ENCODE measurements around the gene PARS2. TPM values are rescaled to one million over a fixed set of nuclear protein-coding genes. Genes with fewer than 3 reads are reported as not detected.

Gene PARS2
- total and polyA plus RNA-seq, 2 experiments from 2014 or later, result 4.8 to 9.3 TPM

DNA sequence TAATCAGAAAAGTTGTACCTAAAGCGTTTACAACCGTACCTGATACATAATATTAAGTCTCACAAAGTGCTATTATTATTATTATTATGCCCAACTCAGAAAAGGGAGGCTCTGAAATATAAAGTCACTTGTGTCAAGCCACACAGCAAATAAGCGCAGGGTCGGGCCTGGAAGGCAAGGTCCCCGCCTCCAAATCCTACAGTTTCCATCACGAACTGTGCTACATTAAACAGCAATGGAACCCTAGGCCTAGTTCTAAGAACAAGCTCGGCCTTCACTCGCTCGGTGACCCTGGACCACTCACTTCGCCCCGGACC lies 549 bp downstream of the PARS2 start:
- WGBS (ENCODE audit: low lambda C conversion rate, missing lambda C conversion rate), result 3% methylated on average over 11 of the region's 11 CpGs
- peaks cover 5% of the 10 kb centered on the region for H3K4me1 ChIP-seq (ENCODE audit: insufficient read depth)
- H4K20me1 ChIP-seq (ENCODE audit: insufficient read depth, poor library complexity, severe bottlenecking), result no peaks in the 10 kb centered on the region
- peak overlapping the region; percentile 93 for H3K4me2 ChIP-seq
- TF ChIP-seq EZH2phosphoT487 (IDR thresholded peaks at IDR 0.05; ENCODE audit: low read depth, severe bottlenecking, unreplicated experiment) (no peak), EZH2 (IDR thresholded peaks at IDR 0.05; ENCODE audit: borderline replicate concordance) (no peak)
- TF ChIP-seq, protein P1, sequence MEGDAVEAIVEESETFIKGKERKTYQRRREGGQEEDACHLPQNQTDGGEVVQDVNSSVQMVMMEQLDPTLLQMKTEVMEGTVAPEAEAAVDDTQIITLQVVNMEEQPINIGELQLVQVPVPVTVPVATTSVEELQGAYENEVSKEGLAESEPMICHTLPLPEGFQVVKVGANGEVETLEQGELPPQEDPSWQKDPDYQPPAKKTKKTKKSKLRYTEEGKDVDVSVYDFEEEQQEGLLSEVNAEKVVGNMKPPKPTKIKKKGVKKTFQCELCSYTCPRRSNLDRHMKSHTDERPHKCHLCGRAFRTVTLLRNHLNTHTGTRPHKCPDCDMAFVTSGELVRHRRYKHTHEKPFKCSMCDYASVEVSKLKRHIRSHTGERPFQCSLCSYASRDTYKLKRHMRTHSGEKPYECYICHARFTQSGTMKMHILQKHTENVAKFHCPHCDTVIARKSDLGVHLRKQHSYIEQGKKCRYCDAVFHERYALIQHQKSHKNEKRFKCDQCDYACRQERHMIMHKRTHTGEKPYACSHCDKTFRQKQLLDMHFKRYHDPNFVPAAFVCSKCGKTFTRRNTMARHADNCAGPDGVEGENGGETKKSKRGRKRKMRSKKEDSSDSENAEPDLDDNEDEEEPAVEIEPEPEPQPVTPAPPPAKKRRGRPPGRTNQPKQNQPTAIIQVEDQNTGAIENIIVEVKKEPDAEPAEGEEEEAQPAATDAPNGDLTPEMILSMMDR (IDR thresholded peaks at IDR 0.05; ENCODE audit: poor library complexity), result no peak
- DNase-seq (ENCODE audit: low spot score), result no peak
- peak overlapping the region; percentile 29 for H3K4me3 ChIP-seq
- peak overlapping the region; percentile 91 for H3K27ac ChIP-seq
- H2AFZ ChIP-seq, result peak overlapping the region; percentile 69
- no peaks in the 10 kb centered on the region for H3K27me3 ChIP-seq
- H3K9me3 ChIP-seq (ENCODE audit: low read depth), result no peaks in the 10 kb centered on the region
- no peaks in the 10 kb centered on the region for H3K36me3 ChIP-seq (replicated peaks; ENCODE audit: insufficient read depth, low read depth)
- no peaks in the 10 kb centered on the region for H3K9me2 ChIP-seq (replicated peaks; ENCODE audit: insufficient read depth)
- H3K79me2 ChIP-seq, result peaks cover 20% of the 10 kb centered on the region

DNA sequence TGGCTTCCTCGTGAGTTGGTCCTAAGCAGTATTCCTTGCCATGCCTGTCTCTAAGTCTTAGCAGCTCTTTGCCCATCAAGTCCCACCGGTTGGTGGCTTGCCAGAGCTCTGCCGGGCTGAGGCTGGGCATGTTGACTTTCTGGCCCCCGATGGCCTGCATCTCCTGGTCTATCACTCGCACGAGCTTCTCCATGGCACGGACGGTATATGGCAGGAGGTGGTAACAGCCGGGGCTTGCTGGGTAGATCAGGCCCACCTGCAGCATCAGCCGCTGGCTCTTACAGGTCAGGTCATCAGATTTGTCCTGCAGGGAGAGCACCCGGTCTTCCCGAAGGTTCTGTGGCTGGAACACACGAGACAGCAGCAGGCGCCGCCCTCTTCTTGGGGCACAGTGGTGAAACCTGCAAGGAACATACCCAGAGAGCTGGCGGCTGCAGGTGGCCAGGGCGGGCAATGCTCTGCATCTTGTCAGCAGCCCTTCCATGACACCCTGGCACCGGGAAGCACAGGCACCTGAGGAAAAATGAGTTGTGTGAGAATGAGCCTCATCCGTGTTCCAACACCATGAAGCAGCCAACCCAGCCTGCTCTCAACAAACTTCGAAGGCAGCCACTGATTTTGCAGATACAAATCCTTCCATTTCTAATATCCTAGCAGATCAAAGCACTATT lies 5.5 kb downstream of the PARS2 start:
- no peak for DNase-seq (ENCODE audit: low spot score)
- H3K27ac ChIP-seq, result no peak overlapping the region
- no peak overlapping the region for H3K4me3 ChIP-seq
- no peaks in the 10 kb centered on the region for H3K36me3 ChIP-seq (replicated peaks; ENCODE audit: insufficient read depth, low read depth)
- H3K9me3 ChIP-seq (ENCODE audit: low read depth), result no peaks in the 10 kb centered on the region
- no peaks in the 10 kb centered on the region for H3K9me2 ChIP-seq (replicated peaks; ENCODE audit: insufficient read depth)
- WGBS (ENCODE audit: low lambda C conversion rate, missing lambda C conversion rate), result 97% methylated on average over 20 of the region's 20 CpGs
- H2AFZ ChIP-seq, result no peak overlapping the region
- TF ChIP-seq, protein P1 (IDR thresholded peaks at IDR 0.05; ENCODE audit: poor library complexity), result no peak
- TF ChIP-seq EZH2 (IDR thresholded peaks at IDR 0.05; ENCODE audit: borderline replicate concordance) (no peak), EZH2phosphoT487 (IDR thresholded peaks at IDR 0.05; ENCODE audit: low read depth, severe bottlenecking, unreplicated experiment) (no peak)
- H3K4me2 ChIP-seq, result no peak overlapping the region
- no peaks in the 10 kb centered on the region for H4K20me1 ChIP-seq (ENCODE audit: insufficient read depth, poor library complexity, severe bottlenecking)
- peaks cover 18% of the 10 kb centered on the region for H3K79me2 ChIP-seq
- H3K4me1 ChIP-seq (ENCODE audit: insufficient read depth), result peaks cover 5% of the 10 kb centered on the region
- no peaks in the 10 kb centered on the region for H3K27me3 ChIP-seq

DNA sequence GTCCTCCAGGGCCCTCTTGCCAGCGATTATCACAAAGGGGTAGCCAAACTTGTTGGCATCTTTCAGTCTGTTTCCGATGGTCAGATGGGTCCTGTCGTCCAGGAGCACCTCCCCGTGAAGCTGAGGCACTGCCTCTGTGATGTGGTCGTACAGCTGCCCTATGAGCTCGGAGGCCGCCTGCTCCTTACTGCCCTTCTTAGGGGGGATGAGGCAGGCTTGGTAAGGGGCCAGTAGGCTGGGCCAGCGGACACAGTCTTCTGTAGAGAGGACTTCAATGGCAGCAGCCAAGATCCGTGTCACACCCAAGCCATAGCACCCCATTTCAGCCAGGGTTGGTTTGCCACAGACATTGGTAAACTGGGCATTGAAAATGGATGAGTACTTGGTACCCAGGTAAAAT lies 6.5 kb downstream of the PARS2 start:
- H3K4me1 ChIP-seq (ENCODE audit: insufficient read depth), result no peaks in the 10 kb centered on the region
- no peaks in the 10 kb centered on the region for H4K20me1 ChIP-seq (ENCODE audit: insufficient read depth, poor library complexity, severe bottlenecking)
- no peak overlapping the region for H3K4me2 ChIP-seq
- no peak overlapping the region for H2AFZ ChIP-seq
- H3K27ac ChIP-seq, result no peak overlapping the region
- H3K9me3 ChIP-seq (ENCODE audit: low read depth), result no peaks in the 10 kb centered on the region
- H3K79me2 ChIP-seq, result peaks cover 9% of the 10 kb centered on the region
- no peak overlapping the region for H3K4me3 ChIP-seq
- H3K27me3 ChIP-seq, result no peaks in the 10 kb centered on the region
- H3K9me2 ChIP-seq (replicated peaks; ENCODE audit: insufficient read depth), result no peaks in the 10 kb centered on the region
- no peaks in the 10 kb centered on the region for H3K36me3 ChIP-seq (replicated peaks; ENCODE audit: insufficient read depth, low read depth)
- no peak for DNase-seq (ENCODE audit: low spot score)
- 97% methylated on average over 9 of the region's 9 CpGs for WGBS (ENCODE audit: low lambda C conversion rate, missing lambda C conversion rate)
- TF ChIP-seq EZH2phosphoT487 (IDR thresholded peaks at IDR 0.05; ENCODE audit: low read depth, severe bottlenecking, unreplicated experiment) (no peak), EZH2 (IDR thresholded peaks at IDR 0.05; ENCODE audit: borderline replicate concordance) (no peak)
- TF ChIP-seq, protein P1 (IDR thresholded peaks at IDR 0.05; ENCODE audit: poor library complexity), result no peak
